ENCODE data around the gene MRPS6. TPM values are rescaled to one million over a fixed set of nuclear protein-coding genes. Genes with fewer than 3 reads are reported as not detected.

MRPS6 gene
- total and polyA plus RNA-seq, 4 donors: 12.1 to 83.0 (median 17.0) TPM

DNA sequence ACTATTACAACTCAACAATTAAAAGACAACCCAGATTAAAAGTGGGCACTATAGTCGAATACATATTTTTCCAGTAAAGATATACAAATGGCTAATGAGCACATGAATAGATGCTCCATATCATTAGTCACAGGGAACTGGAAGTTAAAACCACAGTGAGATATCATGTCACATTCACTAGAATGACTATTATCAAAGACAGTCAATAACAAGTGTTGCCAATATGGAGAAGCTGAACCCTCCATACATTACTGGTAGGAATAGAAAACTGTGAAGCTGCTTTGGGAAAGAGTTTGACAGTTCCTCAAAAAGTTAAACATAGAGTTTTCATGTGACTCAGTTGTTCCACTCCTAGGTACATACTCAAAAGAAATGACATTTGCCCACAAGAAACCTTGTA, 30.6 kb upstream of the MRPS6 start:
- no peaks in the 10 kb centered on the region for H3K27me3 ChIP-seq (ENCODE audit: control insufficient read depth in 4 of 4, insufficient read depth in 4 of 4, low read length in 3 of 4)
- no peaks in the 10 kb centered on the region for H3K36me3 ChIP-seq (ENCODE audit: control insufficient read depth in 4 of 4, insufficient read depth in 3 of 4, low read depth in 1 of 4, low read length in 3 of 4)
- H3K9ac ChIP-seq (ENCODE audit: low read depth in 1 of 2, low read length in 2 of 2): no peak overlapping the region
- peaks cover 3 to 15% (median 11%) of the 10 kb centered on the region in 4 donors for H3K4me1 ChIP-seq (ENCODE audit: control insufficient read depth in 4 of 4, insufficient read depth in 4 of 4, low read length in 3 of 4)
- no peak overlapping the region for H3K27ac ChIP-seq (ENCODE audit: low read depth in 1 of 2, low read length in 2 of 2)
- H3K4me3 ChIP-seq (ENCODE audit: low read depth in 1 of 3, low read length in 3 of 3): no peak overlapping the region
- H3K9me3 ChIP-seq (ENCODE audit: control insufficient read depth in 4 of 4, low read length in 3 of 4): no peaks in the 10 kb centered on the region
- DNase-seq (ENCODE audit: low spot score): no peak
- WGBS: 87% methylated on average over 1 of the region's 1 CpG
- TF ChIP-seq YY1 (IDR thresholded peaks at IDR 0.05): no peak
- TF ChIP-seq GABPA (IDR thresholded peaks at IDR 0.05 in 1 of 2, conservative IDR thresholded peaks at IDR 0.05 in 1 of 2): no peak
- TF ChIP-seq EGR1 (IDR thresholded peaks at IDR 0.05; ENCODE audit: low read depth in 2 of 2): no peak
- no peak for TF ChIP-seq RAD21 (IDR thresholded peaks at IDR 0.05)
- no peak for TF ChIP-seq HNF4G (IDR thresholded peaks at IDR 0.05)
- TF ChIP-seq HNF4A (conservative IDR thresholded peaks at IDR 0.05): no peak
- TF ChIP-seq FOXA1 (IDR thresholded peaks at IDR 0.05): no peak
- TF ChIP-seq, protein P1, sequence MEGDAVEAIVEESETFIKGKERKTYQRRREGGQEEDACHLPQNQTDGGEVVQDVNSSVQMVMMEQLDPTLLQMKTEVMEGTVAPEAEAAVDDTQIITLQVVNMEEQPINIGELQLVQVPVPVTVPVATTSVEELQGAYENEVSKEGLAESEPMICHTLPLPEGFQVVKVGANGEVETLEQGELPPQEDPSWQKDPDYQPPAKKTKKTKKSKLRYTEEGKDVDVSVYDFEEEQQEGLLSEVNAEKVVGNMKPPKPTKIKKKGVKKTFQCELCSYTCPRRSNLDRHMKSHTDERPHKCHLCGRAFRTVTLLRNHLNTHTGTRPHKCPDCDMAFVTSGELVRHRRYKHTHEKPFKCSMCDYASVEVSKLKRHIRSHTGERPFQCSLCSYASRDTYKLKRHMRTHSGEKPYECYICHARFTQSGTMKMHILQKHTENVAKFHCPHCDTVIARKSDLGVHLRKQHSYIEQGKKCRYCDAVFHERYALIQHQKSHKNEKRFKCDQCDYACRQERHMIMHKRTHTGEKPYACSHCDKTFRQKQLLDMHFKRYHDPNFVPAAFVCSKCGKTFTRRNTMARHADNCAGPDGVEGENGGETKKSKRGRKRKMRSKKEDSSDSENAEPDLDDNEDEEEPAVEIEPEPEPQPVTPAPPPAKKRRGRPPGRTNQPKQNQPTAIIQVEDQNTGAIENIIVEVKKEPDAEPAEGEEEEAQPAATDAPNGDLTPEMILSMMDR (IDR thresholded peaks at IDR 0.05; ENCODE audit: low read depth, low read length, missing input control): no peak
- no peak for TF ChIP-seq NR2F2 (IDR thresholded peaks at IDR 0.05)
- TF ChIP-seq, protein P2, sequence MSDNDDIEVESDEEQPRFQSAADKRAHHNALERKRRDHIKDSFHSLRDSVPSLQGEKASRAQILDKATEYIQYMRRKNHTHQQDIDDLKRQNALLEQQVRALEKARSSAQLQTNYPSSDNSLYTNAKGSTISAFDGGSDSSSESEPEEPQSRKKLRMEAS (IDR thresholded peaks at IDR 0.05): no peak

DNA sequence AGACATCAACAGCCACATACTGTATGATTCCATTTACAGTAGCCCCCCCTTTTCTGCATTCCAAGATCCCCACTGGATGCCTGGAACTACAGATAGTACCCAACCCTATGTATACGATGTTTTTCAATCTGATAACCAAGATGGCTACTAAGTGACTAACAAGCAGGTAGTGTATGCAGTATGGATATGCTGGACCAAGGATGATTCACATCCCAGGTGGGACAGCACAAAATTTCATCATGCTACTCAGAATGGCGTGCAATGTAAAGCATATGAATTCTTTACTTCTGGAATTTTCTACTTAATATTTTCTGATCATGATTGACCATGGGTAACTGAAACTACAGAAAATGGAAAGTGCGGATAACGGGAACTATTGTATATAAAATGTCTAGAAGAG, 30.0 kb upstream of the MRPS6 start:
- Histone ChIP-seq H3K9me3 (ENCODE audit: control insufficient read depth in 4 of 4, low read length in 3 of 4) (no peaks in the 10 kb centered on the region), H3K27me3 (ENCODE audit: control insufficient read depth in 4 of 4, insufficient read depth in 4 of 4, low read length in 3 of 4) (no peaks in the 10 kb centered on the region), H3K9ac (ENCODE audit: low read depth in 1 of 2, low read length in 2 of 2) (no peak overlapping the region), H3K36me3 (ENCODE audit: control insufficient read depth in 4 of 4, insufficient read depth in 3 of 4, low read depth in 1 of 4, low read length in 3 of 4) (no peaks in the 10 kb centered on the region), H3K4me1 (ENCODE audit: control insufficient read depth in 4 of 4, insufficient read depth in 4 of 4, low read length in 3 of 4) (peaks cover 3 to 13% (median 9%) of the 10 kb centered on the region in 4 donors), H3K27ac (ENCODE audit: low read depth in 1 of 2, low read length in 2 of 2) (no peak overlapping the region), H3K4me3 (ENCODE audit: low read depth in 1 of 3, low read length in 3 of 3) (no peak overlapping the region)
- TF ChIP-seq EGR1 (IDR thresholded peaks at IDR 0.05; ENCODE audit: low read depth in 2 of 2) (no peak), YY1 (IDR thresholded peaks at IDR 0.05) (no peak), RXRA (IDR thresholded peaks at IDR 0.05) (no peak), FOXA2 (IDR thresholded peaks at IDR 0.05) (no peak), FOXA1 (IDR thresholded peaks at IDR 0.05) (no peak), JUND (IDR thresholded peaks at IDR 0.05) (no peak), HNF4A (conservative IDR thresholded peaks at IDR 0.05) (no peak), TAF1 (conservative IDR thresholded peaks at IDR 0.05) (no peak), GABPA (IDR thresholded peaks at IDR 0.05 in 1 of 2, conservative IDR thresholded peaks at IDR 0.05 in 1 of 2) (no peak)
- TF ChIP-seq, protein P3, sequence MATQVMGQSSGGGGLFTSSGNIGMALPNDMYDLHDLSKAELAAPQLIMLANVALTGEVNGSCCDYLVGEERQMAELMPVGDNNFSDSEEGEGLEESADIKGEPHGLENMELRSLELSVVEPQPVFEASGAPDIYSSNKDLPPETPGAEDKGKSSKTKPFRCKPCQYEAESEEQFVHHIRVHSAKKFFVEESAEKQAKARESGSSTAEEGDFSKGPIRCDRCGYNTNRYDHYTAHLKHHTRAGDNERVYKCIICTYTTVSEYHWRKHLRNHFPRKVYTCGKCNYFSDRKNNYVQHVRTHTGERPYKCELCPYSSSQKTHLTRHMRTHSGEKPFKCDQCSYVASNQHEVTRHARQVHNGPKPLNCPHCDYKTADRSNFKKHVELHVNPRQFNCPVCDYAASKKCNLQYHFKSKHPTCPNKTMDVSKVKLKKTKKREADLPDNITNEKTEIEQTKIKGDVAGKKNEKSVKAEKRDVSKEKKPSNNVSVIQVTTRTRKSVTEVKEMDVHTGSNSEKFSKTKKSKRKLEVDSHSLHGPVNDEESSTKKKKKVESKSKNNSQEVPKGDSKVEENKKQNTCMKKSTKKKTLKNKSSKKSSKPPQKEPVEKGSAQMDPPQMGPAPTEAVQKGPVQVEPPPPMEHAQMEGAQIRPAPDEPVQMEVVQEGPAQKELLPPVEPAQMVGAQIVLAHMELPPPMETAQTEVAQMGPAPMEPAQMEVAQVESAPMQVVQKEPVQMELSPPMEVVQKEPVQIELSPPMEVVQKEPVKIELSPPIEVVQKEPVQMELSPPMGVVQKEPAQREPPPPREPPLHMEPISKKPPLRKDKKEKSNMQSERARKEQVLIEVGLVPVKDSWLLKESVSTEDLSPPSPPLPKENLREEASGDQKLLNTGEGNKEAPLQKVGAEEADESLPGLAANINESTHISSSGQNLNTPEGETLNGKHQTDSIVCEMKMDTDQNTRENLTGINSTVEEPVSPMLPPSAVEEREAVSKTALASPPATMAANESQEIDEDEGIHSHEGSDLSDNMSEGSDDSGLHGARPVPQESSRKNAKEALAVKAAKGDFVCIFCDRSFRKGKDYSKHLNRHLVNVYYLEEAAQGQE (IDR thresholded peaks at IDR 0.05): no peak
- TF ChIP-seq, protein P1 (IDR thresholded peaks at IDR 0.05; ENCODE audit: low read depth, low read length, missing input control): no peak
- TF ChIP-seq, protein P4, sequence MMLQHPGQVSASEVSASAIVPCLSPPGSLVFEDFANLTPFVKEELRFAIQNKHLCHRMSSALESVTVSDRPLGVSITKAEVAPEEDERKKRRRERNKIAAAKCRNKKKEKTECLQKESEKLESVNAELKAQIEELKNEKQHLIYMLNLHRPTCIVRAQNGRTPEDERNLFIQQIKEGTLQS (IDR thresholded peaks at IDR 0.05): no peak
- TF ChIP-seq, protein P2 (IDR thresholded peaks at IDR 0.05): no peak
- 92% methylated on average over 4 of the region's 4 CpGs for WGBS
- DNase-seq (ENCODE audit: low spot score): no peak

Data from liver (tissue), 9 donors.